Kidney glomerular epithelial cell (primary cell): ENCODE data around the gene ENDOV.

Experiments
- DNase-seq: peaks from one replicate; lab custom pipeline; 2025; lab: John Stamatoyannopoulos, UW

The ENDOV gene

DNA sequence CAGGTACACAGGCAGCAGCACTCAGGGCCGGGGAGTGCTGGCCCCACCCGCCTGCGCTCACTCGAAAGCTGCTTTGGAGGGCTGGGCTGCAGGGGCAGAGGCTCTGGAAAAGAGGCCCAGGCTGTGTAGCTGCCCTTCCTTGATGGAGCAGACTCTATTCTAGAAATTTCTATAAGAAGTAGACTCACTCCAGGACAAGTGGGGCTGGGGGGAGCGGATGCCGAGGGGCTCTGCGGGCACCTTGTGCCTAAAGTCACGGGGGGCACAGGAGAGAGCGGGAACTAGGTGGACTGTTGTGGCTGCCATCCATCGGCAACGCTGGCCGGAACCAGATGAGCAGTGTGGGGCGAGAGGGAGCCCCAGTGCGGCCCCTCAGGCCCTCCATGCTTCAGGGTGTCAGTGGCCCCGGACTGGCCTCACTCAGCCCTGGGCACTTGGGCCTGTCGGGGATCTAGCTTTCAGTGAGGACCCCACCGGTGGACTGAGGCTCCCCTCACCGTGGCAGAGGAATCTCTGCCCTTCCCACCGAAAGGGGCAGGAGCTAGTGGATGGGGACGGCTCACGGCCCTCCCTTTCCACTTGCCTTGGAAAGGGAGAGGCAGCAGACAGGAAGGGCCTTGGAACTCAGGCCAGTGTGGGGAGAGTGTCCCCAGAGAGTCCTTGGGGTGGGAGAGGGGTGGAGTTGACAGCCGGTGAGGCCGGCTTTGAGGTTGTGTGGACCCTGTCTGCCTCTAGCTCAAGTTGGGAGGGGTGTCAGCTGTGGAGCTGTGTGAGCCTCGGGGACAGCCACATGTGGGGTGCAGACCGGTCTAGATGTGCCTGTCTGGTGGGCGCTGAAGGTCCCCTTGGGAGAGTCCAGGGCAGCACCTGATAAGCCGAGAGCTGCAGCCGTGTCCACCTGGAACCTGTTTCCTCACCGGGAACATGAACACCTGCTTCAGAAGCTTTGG, 16.6 kb downstream of the ENDOV start:
- no peak for DNase-seq

DNA sequence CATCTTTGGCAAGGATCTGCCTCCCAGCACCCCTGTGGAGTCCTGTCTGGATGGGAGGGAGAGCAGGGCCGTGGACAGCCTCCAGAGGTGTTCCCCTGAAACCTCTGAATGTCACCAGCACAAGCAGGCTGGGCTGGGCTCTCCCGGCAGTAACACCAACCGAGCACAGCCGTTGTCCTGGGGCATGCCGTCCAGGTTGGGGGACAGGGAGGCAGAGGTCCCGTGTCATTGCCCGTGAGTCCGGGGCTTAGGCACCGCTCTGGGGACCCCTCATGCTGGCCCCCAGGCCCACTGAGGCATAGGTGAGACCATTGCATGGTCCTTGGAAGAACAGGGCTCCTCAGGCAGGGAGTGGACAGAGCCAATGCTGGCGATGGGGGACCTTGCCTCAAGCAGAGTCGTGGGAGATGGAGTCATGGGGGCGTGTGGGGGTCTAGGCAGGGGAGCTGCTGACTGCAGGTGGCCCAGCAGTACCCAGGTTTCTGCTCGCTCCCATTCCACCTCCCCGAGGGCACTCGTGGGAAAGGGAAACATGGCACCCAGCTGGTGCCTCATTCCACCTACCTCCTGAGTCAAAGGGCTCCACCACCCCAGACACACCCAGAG, 17.5 kb downstream of the ENDOV start:
- no peak for DNase-seq

DNA sequence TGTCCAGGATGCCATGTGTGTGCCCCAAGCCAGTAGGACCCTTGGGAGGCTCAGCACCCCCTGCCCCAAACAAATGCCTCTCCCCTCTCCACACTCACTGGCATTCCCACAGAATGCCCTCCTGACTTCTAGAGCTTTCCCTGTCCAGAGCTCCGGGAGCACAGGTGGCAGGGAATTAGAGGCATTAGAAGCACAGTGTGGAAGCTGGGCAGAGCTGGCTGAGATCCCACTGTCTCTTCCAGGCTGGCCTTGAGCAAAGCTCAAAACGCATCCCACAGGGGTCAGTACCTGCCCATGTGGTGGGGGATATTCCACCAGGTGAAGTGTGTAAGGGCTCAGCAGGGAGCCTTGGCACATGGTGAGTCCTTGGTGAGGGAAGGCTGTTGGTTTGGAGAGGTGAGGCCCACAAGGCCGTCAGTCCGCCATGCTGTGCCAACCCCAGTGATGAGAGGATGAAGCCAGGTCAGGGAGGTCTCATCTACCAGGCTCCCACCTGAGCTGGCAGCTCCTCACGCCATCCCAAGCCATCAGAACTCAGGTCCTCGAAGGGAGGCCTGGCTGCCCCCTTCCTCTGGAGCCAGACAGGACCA, 18.1 kb downstream of the ENDOV start:
- DNase-seq: no peak

DNA sequence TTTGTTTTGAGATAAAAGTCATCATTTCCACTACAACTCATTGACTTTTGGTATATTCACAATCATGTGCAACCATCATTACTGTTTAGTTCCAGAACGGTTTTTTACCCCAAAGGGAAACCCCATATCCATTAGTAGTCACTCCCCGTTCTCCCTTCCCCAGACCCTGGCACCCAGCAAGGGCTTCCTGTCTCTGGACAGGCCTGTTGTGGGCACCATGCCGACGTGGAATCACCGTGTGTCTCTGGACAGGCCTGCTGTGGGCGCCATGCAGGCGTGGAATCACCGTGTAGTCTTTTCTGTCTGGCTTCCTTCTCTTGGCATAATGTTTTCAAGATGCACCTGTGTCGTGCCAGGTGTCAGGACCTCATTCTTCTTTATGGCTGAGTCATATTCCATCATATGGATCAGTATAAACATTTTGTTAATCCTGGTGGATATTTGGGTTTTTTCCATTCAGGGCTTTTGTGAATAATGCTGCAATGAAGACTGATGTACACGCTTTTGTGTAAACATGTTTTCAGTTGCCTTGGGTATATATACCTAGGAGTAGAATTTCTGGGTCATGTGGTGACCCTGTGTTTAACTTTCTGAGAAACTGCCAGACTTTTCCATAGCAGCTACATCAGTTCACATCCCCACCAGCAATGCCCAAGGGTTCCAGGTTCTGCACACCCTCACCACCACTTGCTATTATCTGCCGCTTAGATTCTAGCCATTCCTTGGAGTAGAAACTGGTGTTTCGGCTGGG, 19.1 kb downstream of the ENDOV start:
- DNase-seq: no peak

DNA sequence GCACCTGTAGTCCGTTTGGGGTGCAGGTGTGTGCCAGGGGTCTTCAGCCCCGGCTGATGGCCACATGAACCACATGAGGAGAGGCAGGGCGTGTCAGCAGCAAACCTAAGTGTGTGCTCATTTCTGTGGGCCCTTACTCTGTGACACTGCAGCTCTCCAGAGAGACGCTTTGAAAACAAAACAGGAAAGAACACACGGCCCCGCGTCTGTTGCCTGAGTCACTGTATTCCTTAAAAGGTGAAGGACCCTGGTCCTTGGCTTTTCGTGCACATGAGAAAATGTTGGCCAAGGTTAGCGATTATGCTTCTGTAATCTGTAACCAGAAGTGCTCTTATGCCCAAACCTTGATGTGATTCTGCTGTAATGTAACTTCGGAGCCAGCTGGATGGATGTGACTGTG, 22.6 kb downstream of the ENDOV start:
- no peak for DNase-seq

DNA sequence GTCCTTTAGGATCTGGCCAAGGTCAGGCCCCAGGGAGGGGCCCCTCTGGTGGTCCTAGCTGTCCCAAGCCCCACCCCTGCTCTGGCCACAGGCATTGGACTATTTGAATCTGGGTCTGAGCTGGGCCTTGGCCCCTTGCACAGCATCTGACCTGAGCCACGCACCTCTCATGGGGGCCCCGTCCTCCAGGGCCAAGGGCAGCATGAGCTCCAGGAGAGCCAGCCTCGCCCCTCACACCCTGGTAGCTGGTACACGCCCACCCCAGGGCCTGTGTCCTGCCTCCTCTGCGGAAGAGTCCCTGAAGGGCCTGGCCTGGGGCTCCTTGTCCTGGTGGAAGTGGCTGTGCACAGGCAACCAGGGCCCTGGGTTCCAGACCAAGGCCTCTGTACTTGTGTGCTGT, 23.8 kb downstream of the ENDOV start:
- no peak for DNase-seq

DNA sequence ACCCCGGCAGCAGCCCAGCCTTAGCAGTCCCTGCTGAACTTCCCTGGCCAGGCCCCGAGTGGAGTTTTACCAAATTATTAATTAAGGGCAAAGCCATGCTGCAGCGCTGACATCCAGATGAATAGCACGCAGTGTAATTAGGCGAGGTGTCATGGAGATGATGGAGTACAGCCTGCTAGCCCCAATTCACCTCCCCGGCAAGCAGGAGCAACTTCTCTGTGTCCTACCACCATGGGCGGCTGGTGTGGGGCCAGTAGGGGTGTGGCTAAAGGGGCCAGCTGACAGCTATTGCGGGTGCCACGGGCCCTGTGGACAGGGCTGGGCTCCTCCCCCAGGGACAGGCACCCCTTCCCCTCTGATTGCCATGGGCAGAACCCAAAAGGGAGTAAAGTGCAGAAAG, 24.5 kb downstream of the ENDOV start:
- DNase-seq: no peak

DNA sequence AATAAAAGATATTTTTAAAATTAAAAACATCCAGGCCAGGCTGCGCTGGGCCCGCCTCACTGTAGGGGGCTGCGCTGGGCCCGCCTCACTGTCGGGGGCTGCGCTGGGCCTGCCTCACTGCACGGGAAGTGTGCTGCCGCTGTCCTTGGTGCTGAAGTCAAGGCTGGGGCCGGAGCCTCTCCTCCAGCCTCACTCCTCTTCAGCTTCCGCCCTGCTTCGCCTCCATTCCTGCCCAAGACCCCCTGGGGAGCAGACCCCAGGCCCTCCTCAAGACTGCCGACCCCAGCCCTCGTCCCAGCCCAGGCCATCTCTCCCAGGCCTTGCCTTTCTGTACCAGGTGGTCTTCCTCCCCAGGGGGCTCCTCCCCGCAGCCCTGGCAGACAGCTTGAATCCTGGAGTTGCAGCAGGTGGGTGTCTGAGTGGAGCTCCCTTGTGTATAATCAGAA, 26.2 kb downstream of the ENDOV start:
- peak; percentile 12 for DNase-seq

DNA sequence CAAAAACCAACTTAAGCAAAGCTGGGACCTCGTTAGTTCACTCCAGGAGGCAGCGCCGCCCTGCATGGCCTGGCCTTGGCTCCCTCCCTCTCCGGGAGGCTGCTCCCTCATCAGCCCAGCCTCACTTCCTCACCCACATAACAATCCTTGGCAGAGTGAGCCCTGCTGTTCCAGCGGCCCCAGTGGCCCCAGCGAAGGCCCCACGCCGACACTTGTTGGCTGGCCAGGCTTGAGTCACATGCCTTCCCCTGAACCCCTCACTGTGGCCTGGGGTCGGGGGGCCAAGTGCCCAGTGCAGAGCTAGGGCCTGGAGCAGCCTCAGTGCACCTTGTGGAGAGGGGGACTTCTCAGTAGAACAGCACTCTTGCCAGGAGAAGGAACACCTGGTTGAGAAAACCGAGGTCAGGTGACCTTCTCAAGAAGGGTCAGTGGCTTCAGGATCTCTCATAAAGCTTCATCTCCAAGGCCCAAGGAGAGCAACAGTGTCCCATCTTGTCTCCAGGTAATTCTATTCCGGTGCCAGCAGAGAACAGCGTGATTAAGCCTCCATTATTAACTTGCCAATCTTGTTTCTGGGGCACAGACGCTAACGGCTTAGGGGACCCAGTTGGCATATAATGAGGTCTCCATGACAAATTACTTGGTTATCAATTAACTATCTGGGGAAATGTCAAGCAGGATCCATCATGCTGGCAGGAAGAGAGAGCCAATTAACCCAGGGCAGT, 26.8 kb downstream of the ENDOV start:
- DNase-seq: no peak

DNA sequence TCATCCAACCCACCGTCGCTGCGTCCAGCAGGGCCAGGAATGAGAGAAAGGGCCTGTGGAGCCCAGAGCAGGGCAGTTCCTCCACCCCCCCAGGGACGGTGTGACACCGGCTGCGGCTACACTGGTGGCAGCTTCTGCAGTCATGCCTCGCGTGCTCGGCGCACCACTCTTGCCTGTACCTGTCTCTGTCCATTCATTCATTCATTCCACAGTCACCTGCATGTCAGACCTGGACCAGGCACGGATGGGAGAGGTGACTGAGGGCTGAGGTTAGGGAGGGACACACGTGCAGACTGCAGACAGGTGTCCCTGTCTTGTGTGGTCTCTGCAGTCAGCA, 27.3 kb downstream of the ENDOV start:
- no peak for DNase-seq

DNA sequence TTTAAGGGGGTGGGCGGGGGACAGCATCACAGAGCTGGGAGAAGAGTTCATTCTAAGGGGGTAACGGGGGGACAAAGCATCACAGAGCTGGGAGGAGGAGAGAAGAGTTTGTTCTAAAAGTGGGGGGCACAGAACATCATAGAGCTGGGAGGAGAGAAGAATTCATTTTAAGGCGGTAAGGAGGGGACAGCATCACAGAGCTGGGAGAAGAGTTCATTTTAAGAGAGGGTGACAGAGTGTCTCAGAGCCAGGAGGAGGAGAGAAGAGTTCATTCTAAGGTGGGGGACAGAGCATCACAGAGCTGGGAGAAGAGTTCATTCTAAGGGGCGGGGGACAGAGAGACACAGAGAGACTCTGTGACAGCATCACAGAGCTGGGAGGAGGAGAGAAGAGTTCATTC, 27.8 kb downstream of the ENDOV start:
- no peak for DNase-seq

DNA sequence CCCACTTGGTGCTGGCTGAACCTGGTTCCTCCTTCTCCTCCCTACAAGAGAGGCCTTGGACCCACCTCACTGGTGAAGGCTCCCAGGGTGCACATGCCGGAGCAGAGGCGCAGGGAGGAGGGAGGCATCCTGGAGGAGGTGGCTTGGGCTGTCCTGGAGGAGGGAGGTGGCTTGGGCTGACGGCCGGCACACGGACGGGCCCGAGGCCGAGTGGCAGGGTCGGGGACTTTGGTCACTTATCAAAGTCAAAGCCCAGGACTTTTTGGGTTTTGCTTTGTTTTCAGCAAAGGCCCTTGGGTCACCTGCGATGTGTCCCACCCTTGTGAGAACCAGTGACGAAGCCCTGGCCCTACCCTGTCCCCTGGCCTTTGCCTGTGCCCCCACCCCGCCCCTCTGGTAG, 28.5 kb downstream of the ENDOV start:
- no peak for DNase-seq

DNA sequence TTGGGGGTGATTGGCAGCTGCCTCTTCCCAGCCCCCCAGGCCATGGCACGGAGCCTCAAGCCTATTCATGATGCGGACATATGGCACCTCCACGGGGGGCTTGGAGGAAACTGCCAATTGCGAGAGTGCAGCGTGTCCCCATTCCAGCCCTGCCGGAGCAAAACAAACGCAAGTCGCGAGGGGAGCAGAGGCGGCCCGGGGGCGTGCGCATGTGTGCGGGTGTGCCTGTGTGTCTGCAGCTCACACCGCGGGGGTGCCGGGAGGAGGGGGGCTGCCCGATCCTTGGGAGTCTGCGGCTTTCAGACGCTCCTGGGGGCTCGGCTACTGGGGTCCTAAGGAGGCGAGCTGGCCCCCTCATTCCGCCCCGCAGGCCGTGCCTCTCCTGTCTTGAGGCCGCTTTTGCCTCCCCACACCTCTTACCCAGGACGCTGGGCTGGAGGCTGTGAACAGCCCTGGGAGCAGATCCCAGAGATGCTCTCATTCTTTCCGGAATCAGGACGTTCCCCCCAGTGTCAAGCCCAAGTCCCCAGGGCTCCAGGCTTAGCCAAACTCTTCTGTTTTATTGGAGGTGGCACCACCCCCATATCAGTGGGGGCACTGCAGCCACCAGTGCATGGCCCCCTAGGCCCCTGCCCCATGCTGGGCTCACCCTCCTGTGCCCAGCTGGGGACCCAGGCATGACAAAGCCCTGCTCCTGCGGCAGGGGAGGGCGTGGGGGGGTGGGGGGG, 29.1 kb downstream of the ENDOV start:
- DNase-seq: no peak

DNA sequence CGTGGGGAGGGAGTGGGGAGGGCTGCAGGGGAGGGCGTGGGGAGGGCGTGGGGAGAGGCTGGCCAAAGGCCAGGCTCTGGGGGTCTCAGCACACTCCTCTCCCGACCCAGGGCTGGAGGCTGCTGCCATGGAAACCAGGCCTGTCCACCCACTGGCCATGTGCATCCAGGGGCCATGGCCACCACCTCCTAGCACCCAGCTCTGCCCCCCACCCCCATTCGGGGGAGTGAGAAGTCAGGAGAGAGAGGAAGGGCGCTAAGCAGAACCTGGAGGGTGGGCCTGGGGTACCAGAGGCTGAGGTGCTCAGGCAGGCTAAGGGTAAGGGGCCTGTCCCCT, 29.6 kb downstream of the ENDOV start:
- DNase-seq: no peak

DNA sequence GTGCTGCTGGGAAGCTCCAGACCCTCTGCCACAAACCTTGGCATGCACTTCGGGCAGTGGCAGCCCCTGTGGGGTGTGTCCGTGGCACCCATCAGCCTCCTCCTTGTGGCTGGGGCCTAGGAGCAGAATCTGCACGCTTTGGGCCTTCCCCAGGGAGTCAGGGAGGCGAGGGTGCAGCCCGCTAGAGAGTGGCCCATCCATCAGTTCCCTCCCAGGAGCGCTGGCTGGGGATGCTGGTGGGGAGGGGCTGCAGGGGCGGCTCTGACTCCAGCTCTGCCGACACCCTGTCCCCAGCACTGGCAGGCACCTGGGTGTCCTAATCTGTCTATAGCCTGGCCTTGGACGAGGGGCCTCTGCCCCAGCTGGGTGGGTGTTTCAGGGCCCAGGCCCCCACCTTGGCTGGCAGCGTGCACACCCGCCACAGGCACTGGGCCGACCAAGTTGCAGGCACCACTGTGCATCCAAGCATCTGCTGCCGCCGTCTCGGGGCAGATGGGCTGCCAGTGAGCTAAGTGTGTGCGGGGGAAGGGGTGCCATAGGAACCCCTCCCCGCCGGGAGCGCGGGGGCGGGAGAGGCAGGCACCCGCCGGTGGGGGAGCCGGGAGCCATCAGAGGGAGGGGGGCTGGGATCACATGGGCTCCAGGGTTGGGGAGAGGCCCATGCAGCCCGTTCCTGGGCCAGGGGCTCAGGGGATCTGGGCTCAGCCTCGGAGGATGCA, 30.2 kb downstream of the ENDOV start:
- DNase-seq: no peak

DNA sequence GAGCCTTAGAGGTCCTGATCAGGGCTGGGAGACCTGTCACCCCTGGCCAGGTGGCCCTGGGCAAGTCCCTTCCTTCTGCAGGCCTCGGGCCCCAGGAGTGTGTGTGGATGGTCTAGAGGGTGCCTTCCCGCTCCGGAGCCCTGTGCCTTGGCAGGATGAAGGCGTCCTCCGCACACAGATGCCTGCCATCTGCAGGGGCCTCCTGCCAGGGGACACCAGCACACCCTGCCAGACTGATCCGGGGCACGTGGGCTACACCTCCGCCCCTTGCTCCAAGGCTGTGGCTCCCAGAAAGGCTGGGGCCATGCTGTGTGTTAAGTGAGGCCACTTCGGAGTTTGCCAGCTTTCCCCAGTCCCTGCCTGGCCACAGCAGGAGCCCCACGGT, 30.8 kb downstream of the ENDOV start:
- DNase-seq: no peak

DNA sequence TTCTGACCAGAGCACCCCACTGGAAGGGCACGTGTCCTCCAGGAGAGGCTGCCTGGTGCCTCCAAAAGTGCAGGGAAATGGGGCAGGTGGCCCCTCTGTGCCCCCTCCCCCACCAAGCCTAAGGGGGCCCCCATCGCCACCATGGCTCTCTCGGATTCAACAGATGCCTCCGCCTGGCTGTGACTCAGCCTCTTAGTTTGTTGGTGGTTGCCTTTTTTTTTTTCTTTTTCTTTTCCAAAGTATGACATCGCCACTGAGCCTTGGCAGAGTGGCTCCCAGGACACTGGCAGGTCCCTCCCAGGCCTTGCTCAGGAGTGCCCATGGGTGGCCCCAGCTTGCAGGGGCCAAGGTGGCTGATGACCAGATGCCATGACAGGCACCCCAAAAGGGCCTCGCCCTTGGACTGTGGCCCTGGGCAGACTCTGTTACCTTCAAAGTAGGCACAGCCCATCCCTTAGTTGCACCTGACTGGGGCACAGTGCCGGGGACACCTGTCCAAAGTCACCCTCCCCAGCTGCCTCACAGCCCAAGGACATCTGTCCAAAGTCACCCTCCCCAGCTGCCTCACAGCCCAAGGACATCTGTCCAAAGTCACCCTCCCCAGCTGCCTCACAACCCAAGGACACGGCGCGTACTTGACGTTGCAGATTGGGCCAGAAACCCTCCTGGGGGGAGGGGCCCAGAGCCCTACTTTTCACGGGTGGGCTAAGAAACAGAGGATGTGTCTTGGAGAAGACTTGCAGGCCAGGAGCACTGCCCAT, 31.9 kb downstream of the ENDOV start:
- no peak for DNase-seq

DNA sequence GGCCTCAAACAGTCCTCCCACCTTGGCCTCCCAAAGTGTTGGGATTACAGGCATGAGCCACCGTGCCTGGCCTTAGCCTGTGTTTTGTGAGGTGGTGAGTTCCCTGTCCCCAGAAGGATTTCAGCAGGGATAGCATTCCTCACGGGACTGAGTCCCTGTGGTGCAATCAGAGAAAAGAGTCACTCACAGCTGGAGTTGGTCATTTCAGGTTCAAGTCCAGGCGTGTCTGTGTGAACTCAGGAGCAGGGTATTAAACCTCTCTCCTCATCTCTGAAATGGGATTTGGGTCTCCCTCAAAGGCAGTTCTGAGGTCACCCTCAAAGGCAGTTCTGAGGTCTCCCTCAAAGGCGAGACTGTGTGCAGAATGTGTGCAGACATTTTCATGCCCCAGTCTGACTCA, 32.8 kb downstream of the ENDOV start:
- DNase-seq: no peak

DNA sequence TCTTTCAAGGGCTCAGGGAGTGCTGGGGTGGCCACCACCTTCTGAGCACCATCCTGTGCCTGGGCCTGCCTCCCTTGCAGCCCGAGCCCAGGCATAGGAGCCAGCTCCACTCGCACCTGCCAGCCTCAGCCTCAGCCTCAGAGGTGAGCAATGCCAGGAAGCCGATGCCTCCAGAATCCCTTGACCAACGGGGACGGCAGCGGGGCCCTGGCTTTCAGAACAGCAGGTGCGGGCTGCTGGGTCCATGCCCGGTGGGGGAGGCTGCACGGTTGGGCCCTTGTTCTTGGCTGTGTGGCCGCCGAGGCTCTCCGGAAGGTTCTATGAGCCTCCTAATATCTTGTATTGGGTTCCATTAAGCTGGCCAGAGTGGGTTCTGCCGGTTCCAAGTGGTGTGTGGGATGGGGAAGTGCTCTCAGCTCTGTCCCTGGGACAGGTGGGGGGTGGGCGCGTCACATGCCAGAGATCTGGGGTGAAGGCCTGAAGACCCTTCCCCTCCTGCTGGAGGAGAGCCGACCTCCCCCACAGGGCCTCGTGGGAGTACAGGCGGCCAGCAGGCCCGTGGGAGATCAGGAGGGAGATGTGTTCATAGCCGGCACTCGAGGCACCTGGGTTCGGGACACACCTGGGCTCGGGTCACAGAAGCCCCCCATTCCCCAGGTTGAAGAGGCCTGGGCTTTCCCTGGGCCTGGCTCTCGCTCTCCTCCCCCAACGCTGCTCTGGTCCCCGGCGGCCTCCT, 34.4 kb downstream of the ENDOV start:
- DNase-seq: no peak
